GM12878 (cell line): Measurements from ENCODE around the gene CENPP.

Experiments
- BMI1 ChIP-seq: fragments of 450-650 bp; IDR thresholded peaks from 2 replicates; pipeline ENCODE4 v1.6.1; 2016; ENCODE audit warnings: mild to moderate bottlenecking, moderate library complexity, borderline replicate concordance
- CEBPB ChIP-seq, 2 experiments: fragments of 150-350 bp in 1 of 2; IDR thresholded peaks; 2 replicates each; pipeline ENCODE4 v1.6.1; 2012 to 2014; ENCODE audit warnings: low read depth in 2 of 2, low read length in 2 of 2, borderline replicate concordance in 1 of 2, inconsistent platforms in 1 of 2
- CREB1 ChIP-seq: IDR thresholded peaks from 2 replicates; pipeline ENCODE4 v1.6.1; 2012; ENCODE audit warnings: low read depth, mild to moderate bottlenecking, inconsistent platforms
- CTCF ChIP-seq, 3 experiments: IDR thresholded peaks in 2 of 3; conservative IDR thresholded peaks in 1 of 3; 2 replicates each; pipeline ENCODE4 v1.5.1; 2011; ENCODE audit warnings: low read depth in 3 of 3, low read length in 3 of 3, mild to moderate bottlenecking in 3 of 3, control low read depth in 2 of 3, moderate library complexity in 2 of 3, inconsistent platforms in 1 of 3, mixed read lengths in 1 of 3; ENCODE audit not compliant: control insufficient read depth in 2 of 3, insufficient read depth in 1 of 3; ENCODE audit errors: extremely low read depth in 1 of 3
- GABPA ChIP-seq: IDR thresholded peaks from 2 replicates; pipeline ENCODE4 v1.6.1; 2014; ENCODE audit warnings: antibody characterized with exemption, low read depth, mild to moderate bottlenecking, inconsistent platforms
- MXI1 ChIP-seq: fragments of 150-350 bp; IDR thresholded peaks from 2 replicates; pipeline ENCODE4 v1.6.1; 2011; ENCODE audit warnings: low read depth, mild to moderate bottlenecking, inconsistent platforms, low read length, improper control_type of control experiment
- NFIC ChIP-seq: IDR thresholded peaks from 2 replicates; pipeline ENCODE4 v1.6.1; 2012; ENCODE audit warnings: low read depth, mild to moderate bottlenecking, inconsistent platforms, low read length, moderate library complexity
- POLR2AphosphoS2 ChIP-seq: IDR thresholded peaks from 2 replicates; pipeline ENCODE4 v1.6.1; 2011; ENCODE audit warnings: low read depth, mild to moderate bottlenecking, low read length, improper control_type of control experiment, moderate library complexity
- RCOR1 ChIP-seq: conservative IDR thresholded peaks from 2 replicates; pipeline ENCODE4 v1.6.1; 2012; ENCODE audit warnings: low read depth, low read length, improper control_type of control experiment
- SREBF2 ChIP-seq: IDR thresholded peaks from 2 replicates; pipeline ENCODE4 v1.6.1; 2012; ENCODE audit warnings: mild to moderate bottlenecking, low read length
- SUPT20H ChIP-seq: IDR thresholded peaks from 2 replicates; pipeline ENCODE4 v1.6.1; 2011; ENCODE audit warnings: low read depth, mild to moderate bottlenecking, low read length, moderate library complexity, borderline replicate concordance; ENCODE audit not compliant: control insufficient read depth

- TF ChIP-seq CTCF (IDR thresholded peaks at IDR 0.05 in 2 of 3, conservative IDR thresholded peaks at IDR 0.05 in 1 of 3; ENCODE audit: control insufficient read depth in 2 of 3, extremely low read depth in 1 of 3, insufficient read depth in 1 of 3, low read depth in 3 of 3, low read length in 3 of 3) (no peak), BMI1 (no peak), GABPA (no peak), MXI1 (no peak), POLR2AphosphoS2 (no peak), NFIC (no peak), RCOR1 (no peak), CREB1 (no peak), SREBF2 (no peak), SUPT20H (no peak), CEBPB (IDR thresholded peaks at IDR 0.05; ENCODE audit: borderline replicate concordance in 1 of 2, low read depth in 2 of 2, low read length in 2 of 2) (no peak)
Observed at GRCh38 chr9:92655366-92655765, 329.6 kb downstream of the CENPP start.
